GM21737 (cell line): ENCODE results near the gene SCP2D1.

Experiments
- ATAC-seq: cut with Tn5 transposase; IDR thresholded peaks from one replicate; pipeline ENCODE4 v1.9.1; 2021; ENCODE audit warnings: mild to moderate bottlenecking, moderate library complexity; ENCODE audit not compliant: unreplicated experiment

The SCP2D1 gene

DNA sequence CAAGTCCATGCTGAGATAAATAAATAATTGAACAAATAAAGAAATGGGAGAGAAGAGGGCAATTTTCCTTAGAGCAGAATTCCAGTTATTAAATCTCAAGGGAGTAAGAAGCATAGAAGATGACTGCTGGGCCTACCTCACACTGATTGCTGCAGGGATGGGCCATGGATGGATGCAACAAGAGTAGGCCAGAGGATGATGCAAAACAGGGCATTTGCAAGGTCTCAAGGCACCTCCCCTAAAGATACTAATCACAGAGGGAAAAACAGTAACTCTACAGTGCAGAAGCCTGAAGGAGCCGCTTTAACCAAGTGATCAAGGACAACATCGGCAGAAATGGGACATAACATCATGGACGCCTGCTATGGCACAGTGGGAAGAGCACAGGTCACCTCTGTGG, 1.7 kb upstream of the SCP2D1 start:
- ATAC-seq: no peak

DNA sequence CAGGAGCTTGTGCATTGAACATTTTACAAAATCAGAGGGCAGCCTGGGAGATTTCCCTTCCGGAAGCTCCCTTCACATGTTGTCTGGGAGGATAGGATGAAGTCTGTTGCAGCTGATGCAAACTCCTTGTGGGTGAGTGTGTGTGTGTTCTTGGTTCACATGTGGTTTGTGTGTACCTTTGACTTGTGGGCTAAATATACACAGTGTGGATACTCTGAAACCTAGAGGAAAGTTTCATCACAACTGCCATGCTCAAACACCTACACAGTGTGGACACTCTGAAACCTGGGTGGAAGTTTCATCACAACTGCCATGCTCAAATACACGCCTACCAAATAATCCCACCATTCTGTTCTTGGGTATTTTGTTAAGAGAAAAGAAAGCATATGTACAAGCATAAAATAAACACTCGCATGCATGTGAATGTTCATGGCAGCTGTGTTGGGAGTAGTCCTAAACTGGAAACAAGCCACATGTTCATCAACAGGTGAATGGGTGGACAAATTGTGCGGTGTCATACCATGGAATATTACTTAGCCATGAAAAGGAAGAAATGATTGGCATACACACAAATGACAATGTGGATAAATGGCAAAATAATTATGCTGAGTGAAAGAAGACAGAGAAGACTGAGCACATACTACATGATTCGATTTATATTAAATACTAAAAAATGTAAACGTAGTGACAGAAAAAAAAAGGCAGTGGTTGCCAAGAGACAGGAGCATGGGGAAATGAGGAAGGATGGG, 1.8 kb downstream of the SCP2D1 start:
- ATAC-seq: no peak

DNA sequence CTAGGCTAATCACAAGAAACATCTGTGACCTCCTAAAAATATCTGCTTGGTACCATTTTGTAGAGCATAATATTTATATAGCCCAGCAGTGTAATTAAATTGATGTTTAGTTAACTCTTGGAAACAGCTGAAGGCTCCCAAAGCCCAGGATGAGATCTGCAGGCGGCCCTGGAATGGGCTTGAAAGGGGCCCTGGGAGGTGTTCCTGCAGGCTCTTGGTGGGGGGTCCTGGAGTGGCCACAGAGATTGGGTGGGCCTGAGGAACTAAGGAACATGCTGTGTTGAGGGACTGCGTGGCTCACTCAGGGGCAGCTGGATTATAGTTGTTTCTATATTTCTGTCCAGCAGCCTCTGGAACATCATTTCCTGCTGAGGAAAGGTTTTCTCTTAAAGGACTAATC, 9.2 kb downstream of the SCP2D1 start:
- no peak for ATAC-seq

DNA sequence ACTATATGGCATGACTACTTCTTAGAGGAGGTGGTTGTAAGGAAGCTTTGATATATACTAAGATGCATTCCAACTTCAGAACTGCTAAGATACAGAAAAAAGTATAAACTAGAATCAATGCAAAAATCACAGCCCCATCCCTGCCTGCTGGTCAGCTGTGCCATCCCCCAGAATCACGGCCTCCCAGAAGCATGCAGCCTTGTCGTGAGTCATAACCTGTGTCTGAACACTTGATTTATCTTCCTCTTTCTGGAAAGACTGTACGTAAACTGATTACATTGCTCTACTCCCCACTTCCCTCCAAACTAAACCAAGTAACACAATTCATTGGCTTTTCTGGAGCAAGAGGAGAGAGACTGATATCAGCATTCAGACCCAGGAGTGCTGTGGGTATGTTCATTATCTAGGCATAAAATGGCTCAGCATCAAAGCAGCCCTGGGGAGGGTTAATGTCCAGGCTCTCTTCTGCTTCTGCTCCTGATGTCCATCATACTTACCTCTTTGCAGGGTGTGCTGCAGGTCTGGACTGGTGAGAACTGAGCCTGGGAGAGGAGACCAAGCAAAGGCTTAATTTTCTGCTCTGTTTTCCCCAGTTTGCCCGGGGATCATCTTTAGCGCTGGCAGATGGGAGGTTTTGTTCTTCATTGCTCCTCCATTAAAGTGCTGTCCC, 18.4 kb downstream of the SCP2D1 start:
- no peak for ATAC-seq

DNA sequence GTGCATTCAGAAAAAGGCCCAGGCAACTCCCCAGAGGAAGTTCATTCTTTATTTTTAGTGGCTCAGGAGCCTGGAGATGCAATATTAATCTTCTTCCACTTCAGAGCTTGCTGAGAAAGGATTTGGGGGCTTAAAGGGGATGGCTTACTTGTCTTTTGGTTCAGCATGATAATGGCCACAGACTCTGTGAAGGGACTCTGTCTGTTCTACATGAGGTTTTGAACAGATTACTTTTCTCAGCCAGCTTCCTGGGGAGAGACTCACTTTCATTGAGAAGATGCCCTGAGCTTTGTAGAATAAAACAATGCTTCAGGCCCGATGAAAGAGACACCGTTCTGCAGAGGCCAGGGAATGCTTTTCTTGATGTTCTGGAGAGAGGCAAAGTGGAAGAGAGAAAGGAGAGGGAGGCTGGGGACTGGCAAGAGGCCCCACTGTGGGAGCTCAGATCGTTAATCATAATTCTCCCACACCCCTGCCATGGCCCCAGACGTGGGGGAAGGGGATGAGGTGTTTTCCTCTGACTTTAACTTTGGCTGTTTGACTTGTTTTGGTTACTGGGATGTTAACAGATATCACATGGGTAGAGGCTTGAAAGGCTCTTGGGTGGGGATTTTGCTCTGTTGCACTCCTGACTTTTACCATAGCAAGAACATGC, 19.1 kb downstream of the SCP2D1 start:
- ATAC-seq: no peak

DNA sequence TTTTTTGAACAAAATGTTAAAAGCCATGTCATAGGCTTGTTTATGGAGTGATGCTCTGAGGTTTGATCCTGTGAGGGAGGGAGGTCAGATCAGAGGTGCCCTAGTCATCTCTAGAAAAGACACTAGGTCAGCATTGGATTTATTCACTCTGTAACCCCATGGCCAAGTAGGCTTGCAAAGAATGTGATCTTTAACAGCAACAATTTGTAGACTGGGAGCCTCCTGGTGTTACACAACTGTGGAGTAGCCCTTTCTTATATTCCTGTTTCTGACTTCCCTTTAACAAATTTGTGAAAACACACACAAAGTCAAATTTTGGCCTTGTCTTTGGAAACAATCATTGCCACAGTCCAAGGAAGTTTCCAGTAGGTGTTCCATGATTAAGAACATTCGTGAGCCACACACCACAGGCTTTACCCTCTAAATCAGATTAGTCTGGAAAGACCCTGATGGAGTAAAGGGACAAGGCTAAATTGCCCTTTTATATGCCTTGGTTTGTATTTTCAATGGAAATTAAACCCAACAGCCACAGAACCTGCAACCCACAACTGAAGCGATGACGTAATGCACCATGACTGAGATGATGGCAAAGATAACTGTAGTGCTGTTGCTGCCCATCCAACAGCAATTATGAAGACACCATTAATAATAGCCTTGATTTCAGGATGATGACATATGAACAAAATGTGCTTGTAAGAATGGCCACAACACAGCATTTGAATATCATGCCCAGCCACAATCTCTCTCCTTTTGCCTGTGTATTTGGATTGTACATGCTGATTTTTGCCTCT, 22.1 kb downstream of the SCP2D1 start:
- ATAC-seq: no peak

DNA sequence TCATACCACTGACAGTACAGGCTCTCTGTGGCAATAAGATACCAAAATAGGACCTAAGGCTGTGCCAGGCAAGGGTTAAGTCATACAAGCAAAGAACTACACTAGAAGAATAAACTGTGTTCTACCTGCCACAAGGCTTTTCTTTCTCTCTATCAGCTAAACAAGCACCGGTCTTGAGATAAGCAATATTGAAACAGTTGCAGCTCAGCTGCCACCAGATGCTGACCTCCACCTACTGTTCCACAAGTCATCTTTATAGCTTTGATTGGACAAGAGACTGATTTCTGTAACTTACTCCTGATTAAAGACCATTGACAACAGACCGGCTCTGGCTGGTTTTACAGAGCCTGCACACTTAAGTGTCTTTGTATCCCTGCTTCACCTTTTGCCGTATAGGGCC, 24.1 kb downstream of the SCP2D1 start:
- ATAC-seq: no peak

DNA sequence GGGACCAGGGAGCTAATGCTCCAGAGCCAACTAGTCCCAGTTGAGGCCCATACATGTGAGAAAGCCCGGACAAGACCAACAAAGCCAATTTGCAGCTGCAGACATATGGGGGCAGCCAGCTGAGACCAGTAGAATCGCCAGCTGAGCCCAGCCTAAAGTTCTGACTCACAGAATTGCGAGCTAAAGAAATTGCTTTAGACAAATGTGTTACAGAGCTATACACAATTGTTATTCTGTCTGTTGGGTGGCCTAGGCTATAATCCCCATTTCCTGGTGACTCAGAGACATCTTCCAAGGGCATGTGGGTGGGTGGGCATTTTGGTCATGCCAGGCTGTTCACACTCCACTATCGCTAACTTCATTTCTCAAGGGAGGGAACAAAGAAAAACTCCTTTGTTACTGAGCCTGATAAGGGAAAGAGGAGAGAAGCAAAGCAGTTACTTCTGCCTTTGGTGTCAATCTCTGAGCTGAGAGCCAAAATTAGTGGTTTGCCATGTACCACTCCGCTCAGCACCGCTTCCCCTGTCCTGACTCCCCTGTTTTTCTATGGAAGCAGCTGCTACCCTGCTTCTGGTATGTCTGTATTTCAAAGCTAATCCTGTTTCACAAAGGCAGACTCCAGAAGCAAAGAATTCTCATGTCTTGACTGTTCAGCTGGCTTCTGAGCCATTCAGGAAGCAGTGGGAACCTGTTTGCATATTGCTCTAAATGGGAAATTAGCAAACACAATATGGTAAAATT, 26.1 kb downstream of the SCP2D1 start:
- no peak for ATAC-seq

DNA sequence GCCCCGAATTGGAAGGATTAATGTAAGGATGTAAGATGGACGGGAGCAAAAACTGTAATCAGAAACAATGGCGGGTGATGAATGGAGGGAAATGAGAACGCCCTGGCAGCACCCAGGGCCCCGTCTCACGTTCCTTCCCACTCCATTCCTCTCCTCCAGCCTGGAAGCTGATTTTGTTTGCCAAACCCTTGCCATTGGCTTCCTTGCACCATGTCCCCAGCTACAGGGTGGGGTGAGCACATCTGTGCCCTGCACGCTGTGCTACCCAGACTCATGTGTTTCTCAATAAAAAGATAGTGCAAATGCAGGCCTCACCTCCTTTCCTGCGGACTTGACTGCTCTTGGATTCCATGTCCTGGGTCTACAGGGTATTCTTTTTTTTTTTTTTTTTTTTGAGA, 26.7 kb downstream of the SCP2D1 start:
- no peak for ATAC-seq

DNA sequence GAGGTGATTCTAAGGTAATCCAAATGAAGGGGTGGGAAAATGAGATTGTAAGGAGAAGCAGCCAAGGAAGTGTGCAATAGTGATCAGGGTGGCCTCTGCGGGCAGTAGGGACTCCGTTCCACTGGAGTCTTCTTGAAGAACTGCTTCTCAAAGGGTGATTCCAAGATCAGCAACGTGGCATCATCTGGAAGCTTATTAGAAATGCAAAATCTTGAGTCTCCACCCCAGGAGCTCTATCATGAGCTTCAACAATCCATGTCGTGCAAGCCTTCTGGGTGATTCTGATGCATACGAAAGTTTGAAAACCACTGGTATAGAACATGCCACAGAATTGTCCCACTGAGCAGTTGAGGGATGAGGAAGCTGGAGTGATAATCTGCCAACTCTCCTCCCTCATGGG, 31.4 kb downstream of the SCP2D1 start:
- ATAC-seq: no peak

DNA sequence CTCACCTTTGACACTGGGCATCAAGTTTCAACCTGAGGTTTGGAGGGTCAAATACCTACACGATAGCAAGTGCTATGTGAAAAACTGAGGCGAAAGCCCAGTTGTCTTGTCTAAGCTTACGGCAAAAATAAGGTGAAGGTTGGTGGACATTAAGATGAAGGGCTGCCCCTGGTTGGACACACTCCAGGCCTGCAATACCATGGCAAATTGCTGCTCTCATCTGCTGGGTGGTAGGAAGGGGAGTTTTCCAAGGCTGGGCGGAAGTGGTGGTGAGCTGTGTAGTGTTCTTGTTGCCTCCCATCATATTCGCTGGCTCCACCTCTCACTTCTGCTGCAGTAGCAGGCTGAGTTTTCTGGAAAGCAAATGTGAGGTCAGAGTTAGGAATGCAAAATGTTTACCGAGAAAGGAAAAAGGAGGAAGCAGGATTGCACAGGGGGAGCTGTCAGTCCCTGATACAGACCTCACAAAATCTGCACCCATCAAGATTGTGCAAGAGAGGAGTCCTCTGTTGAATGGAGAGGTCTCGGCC, 33.7 kb downstream of the SCP2D1 start:
- no peak for ATAC-seq

DNA sequence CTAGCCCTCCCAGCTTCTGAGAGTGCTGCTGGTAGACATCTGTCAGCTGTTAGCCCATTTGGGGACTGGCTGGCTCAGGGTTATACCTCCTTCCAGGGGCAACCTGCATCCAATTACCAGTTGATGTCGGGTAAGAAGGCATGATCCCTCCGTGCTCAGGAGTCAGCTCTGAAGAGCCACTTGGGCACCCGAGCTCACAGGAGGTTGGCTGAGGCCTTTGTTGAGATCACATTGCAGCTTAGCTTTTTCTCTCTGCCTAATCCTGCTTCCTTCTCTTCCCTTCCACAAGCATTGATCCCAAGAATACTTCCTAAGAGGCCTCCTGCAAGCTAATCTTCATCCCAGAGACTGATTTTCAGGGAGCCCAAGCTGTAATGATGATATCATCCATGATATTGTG, 35.5 kb downstream of the SCP2D1 start:
- no peak for ATAC-seq

DNA sequence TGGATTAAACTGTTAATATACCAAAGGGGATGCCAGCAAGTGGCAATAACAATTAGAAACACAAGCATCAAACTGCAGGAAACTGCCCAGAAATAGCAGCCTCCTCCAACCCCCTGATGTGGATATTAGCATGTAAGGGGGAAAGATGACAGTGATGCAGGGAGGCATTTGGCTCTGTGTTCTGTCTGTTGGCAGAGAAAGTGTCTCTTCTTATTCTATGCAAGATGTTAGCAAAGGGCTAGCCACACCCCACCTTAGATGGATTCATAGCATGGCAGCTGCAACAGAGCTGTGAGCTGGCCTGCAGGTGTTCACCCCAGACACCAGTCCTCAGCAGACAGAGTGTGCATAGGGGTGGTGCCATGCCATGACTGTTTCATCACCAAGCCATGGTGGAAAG, 38.0 kb downstream of the SCP2D1 start:
- ATAC-seq: no peak

DNA sequence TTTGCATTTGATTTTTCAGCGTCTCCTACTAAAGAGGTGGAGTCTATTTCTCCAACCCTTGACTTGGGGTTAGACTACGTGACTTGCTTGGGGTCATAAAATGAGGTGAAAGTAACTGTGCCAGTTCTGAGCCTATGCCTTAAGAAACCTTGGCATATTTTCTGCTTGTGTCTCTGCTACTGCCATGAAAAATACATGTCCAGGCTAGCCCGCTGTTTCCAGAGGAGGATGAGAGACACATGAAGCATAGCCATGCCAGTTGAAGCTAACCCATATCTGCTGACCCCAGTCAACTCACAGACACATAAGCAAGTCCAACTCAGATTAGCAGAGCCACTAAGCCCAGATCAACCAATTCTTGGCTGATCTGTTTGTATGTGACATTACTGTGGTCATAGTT, 38.7 kb downstream of the SCP2D1 start:
- ATAC-seq: no peak

DNA sequence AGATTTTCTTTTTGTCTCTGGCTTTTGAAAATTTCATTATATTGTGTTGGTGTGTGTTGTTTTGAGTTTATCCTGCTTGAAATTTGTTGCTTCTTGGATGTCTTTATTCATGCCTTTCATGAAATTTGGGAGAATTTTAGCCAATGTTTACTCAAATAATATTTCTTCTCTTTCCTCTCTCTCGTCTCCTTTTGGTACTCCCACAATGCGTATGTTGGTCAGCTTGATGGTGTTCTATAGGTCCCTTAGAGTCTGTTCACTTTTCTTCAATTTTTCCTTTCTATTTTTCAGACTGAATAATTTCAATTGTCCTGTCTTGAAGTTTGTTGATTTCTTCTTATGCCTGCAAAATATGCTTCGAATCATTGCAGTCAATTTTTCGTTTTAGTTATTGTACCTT, 39.6 kb downstream of the SCP2D1 start:
- no peak for ATAC-seq

DNA sequence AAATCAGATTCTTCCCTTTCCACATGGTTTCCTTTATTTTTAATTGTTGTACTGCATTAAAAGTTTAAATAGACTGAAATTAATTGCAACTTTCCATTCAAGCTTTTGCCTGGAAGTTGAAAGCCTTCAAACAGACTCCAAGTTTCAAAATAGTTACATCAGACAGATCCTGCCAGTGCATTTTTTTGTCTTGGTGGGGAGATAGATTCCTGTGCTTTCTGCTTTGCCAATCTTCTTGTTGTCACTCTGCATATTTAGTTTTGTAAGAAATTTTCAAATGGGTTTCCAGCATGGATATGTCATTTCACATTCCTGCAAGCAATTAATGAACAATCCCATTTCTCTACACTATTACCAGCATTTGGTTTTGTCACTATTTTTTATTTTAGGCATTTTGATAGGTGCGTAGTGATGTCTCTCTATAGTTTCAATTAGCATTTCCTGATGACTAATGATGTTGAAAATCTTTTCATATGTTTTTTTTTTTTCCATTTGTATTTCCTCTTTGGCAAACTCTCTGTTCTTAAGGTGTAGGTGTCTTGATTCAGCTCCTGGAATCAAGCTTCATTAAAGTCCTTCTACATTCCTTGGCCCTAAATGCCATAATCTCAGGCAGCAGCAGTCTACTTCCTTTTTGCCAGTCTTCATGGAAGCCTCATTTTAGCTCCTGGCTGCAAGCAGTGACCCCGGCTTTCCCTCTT, 40.5 kb downstream of the SCP2D1 start:
- no peak for ATAC-seq

DNA sequence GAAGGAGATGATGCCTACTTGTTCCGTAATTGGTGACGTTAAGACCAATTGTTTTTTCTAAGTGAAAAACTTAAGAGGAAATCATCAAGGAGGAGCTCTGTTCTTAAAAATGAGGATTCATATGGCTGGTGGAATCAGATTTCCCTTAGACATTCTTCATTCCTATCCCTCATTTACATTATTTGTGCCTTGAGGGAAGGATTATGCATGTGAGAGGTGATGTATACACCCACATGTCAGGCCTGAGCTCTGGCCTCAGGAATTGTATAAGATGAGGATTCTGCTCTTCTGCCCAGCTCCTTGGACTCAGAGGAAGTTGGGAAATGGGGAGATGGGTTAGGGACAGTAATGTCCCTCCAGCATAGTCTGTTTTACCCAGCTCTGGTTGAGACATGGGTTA, 42.3 kb downstream of the SCP2D1 start:
- ATAC-seq: no peak

DNA sequence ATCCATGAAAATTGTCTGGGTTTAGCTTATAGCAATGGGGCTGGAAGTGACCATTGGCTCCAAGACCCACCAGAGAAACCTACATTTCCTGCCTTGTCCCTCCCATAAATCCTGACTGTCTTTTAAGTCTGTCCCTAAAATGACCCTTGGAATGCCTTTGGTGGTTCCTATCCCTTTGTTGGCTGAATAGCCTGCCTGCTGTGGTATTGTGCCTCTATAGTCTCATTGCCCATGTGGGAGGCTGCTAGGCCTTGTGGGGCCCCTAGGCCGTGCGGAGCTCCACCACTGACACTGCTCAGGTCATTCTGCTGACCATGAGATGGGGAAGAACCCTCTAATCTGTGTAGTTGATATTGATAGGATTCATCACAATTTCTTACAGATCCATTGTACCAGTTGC, 43.3 kb downstream of the SCP2D1 start:
- ATAC-seq: no peak

DNA sequence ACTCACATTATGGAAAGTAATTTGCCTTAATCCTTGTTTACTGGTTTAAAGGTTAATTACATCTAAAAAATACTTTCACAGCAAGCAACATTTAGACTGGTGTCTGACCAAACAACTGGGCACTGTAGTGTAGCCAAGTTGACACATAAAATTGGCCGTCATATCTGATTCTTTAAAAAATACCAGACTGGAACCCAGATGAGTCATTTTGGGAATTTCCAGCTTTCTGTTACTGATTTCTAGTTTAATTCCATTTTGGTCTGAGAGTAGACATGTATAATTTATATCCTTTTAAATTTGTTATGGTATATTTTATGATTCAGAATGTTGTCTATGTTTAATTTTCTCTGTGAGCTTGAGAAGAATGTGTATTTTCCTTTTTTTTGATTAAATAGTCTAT, 44.1 kb downstream of the SCP2D1 start:
- ATAC-seq: no peak

DNA sequence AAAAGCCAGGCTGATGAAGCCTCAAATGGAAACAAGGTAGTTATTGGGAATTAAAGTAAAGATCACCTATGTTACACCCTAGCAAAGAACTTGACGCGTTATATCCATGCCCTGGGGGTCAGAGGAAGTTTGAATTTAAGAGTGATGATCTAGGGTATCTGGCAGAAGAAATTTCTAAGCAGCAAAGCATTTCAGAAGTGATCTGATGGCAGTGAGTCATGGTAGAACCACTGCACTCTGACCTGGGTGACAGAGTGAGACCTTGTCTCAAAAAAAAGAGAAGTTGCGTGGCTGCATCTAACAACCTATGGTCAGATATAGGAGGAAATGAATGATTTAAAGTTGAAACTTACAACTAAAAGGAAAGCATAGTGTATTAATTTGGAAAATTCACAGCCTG, 45.2 kb downstream of the SCP2D1 start:
- ATAC-seq: no peak
